GM18858 (cell line): ENCODE results near the gene PDE11A.

Source experiments
- ATAC-seq: cut with Tn5 transposase; IDR thresholded peaks from one replicate; pipeline ENCODE4 v1.9.1; 2021; ENCODE audit not compliant: unreplicated experiment

The PDE11A gene

GRCh38 chr2:177929662-177930522 lies 142.7 kb downstream of the PDE11A start:
- no peak for ATAC-seq

GRCh38 chr2:177923323-177923722 lies 149.3 kb downstream of the PDE11A start:
- ATAC-seq: no peak

- ATAC-seq: no peak
Measured at GRCh38 chr2:177921726-177922125, 150.9 kb downstream of the PDE11A start.

GRCh38 chr2:177917169-177917568 lies 155.4 kb downstream of the PDE11A start:
- ATAC-seq: no peak

- ATAC-seq: no peak
Measured at GRCh38 chr2:177916342-177916741, 156.2 kb downstream of the PDE11A start.

GRCh38 chr2:177914247-177914646 lies 158.3 kb downstream of the PDE11A start:
- no peak for ATAC-seq

GRCh38 chr2:177909962-177910361 lies 162.6 kb downstream of the PDE11A start:
- ATAC-seq: no peak

- ATAC-seq: no peak
Measured at GRCh38 chr2:177908824-177909223, 163.8 kb downstream of the PDE11A start.

- ATAC-seq: no peak
Measured at GRCh38 chr2:177908182-177908581, 164.4 kb downstream of the PDE11A start.

- peak; percentile 92 for ATAC-seq
Measured at GRCh38 chr2:177906041-177906718, 166.4 kb downstream of the PDE11A start.

GRCh38 chr2:177905640-177906039 lies 166.9 kb downstream of the PDE11A start:
- no peak for ATAC-seq

GRCh38 chr2:177902395-177903163 lies 170.0 kb downstream of the PDE11A start:
- no peak for ATAC-seq

- ATAC-seq: no peak
Measured at GRCh38 chr2:177900082-177900481, 172.5 kb downstream of the PDE11A start.

GRCh38 chr2:177897278-177897677 lies 175.3 kb downstream of the PDE11A start:
- ATAC-seq: no peak

GRCh38 chr2:177896587-177896986 lies 176.0 kb downstream of the PDE11A start:
- no peak for ATAC-seq

GRCh38 chr2:177894546-177894945 lies 178.0 kb downstream of the PDE11A start:
- no peak for ATAC-seq

- ATAC-seq: no peak
Measured at GRCh38 chr2:177893880-177894279, 178.7 kb downstream of the PDE11A start.

- no peak for ATAC-seq
Measured at GRCh38 chr2:177891533-177891932, 181.0 kb downstream of the PDE11A start.

GRCh38 chr2:177889818-177890460 lies 182.6 kb downstream of the PDE11A start:
- ATAC-seq: no peak

- ATAC-seq: no peak
Measured at GRCh38 chr2:177888581-177888980, 184.0 kb downstream of the PDE11A start.

GRCh38 chr2:177887722-177888121 lies 184.9 kb downstream of the PDE11A start:
- ATAC-seq: no peak
